GM23338 (cell line): Measurements from ENCODE around the gene SUMF1. TPM values are rescaled to one million over a fixed set of nuclear protein-coding genes. Genes with fewer than 3 reads are reported as not detected.

Experiments used
- ATAC-seq: fragments of 200-7000 bp; cut with Tn5 transposase; 3 replicates; pipeline ENCODE4 v1.9.1; 2020
- DNase-seq: peaks from one replicate; pipeline ENCODE4 v3.0.0-alpha.2; 2015; ENCODE audit warnings: low spot score
- H2AFZ ChIP-seq: fragments of 200-600 bp; sonication (generic); 2 replicates; pipeline ENCODE4 v1.8.0; 2016; ENCODE audit warnings: antibody characterized with exemption, mild to moderate bottlenecking, moderate library complexity
- H3F3A ChIP-seq: fragments of 200-600 bp; sonication (generic); replicated peaks from 2 replicates; pipeline ENCODE4 v1.8.0; 2017; ENCODE audit warnings: antibody characterized with exemption, mixed run types, low read depth
- H3K27ac ChIP-seq: fragments of 200-600 bp; sonication (generic); 2 replicates; pipeline ENCODE4 v1.6.1; 2016; ENCODE audit warnings: low read depth
- H3K27me3 ChIP-seq: fragments of 200-600 bp; sonication (generic); 2 replicates; pipeline ENCODE4 v1.8.0; 2016; ENCODE audit warnings: mild to moderate bottlenecking, mixed run types, moderate library complexity; ENCODE audit not compliant: insufficient read depth
- H3K36me3 ChIP-seq: fragments of 200-600 bp; sonication (generic); 2 replicates; pipeline ENCODE4 v1.8.0; 2016; ENCODE audit warnings: mild to moderate bottlenecking; ENCODE audit not compliant: insufficient read depth
- H3K4me1 ChIP-seq: fragments of 200-600 bp; sonication (generic); 2 replicates; pipeline ENCODE4 v1.8.0; 2016; ENCODE audit warnings: mild to moderate bottlenecking, moderate library complexity; ENCODE audit not compliant: insufficient read depth
- H3K4me2 ChIP-seq: fragments of 200-600 bp; sonication (generic); 2 replicates; pipeline ENCODE4 v1.7.1; 2017; ENCODE audit warnings: mixed run types
- H3K4me3 ChIP-seq: fragments of 200-600 bp; sonication (generic); 2 replicates; pipeline ENCODE4 v1.6.1; 2016; ENCODE audit warnings: mixed run types
- H3K79me2 ChIP-seq: fragments of 200-600 bp; sonication (generic); replicated peaks from 2 replicates; pipeline ENCODE4 v1.8.0; 2017; ENCODE audit warnings: mild to moderate bottlenecking; ENCODE audit not compliant: insufficient read depth
- H3K9me2 ChIP-seq: fragments of 200-600 bp; sonication (generic); 2 replicates; pipeline ENCODE4 v1.8.0; 2017; ENCODE audit not compliant: insufficient read depth
- H4K20me1 ChIP-seq: fragments of 200-600 bp; sonication (generic); replicated peaks from 2 replicates; pipeline ENCODE4 v1.8.0; 2017; ENCODE audit warnings: mild to moderate bottlenecking; ENCODE audit not compliant: insufficient read depth
- H3K27ac Mint-ChIP-seq: 2 replicates; pipeline ENCODE4 v1.8.0; 2020; ENCODE audit warnings: inconsistent platforms, mild to moderate bottlenecking, moderate library complexity, mixed read lengths
- H3K27me3 Mint-ChIP-seq: 3 replicates; pipeline ENCODE4 v1.8.0; 2022; ENCODE audit warnings: low read depth, mild to moderate bottlenecking, moderate library complexity, mixed read lengths, inconsistent platforms; ENCODE audit not compliant: insufficient read depth, poor library complexity
- H3K36me3 Mint-ChIP-seq: 3 replicates; pipeline ENCODE4 v1.8.0; 2021; ENCODE audit warnings: low read depth, mild to moderate bottlenecking, inconsistent platforms, moderate library complexity, mixed read lengths
- H3K4me1 Mint-ChIP-seq: 3 replicates; pipeline ENCODE4 v1.8.0; 2020; ENCODE audit warnings: mild to moderate bottlenecking, inconsistent platforms, mixed read lengths
- H3K4me3 Mint-ChIP-seq: 3 replicates; pipeline ENCODE4 v1.8.0; 2021; ENCODE audit warnings: moderate library complexity, mild to moderate bottlenecking, inconsistent platforms, mixed read lengths
- H3K9me3 Mint-ChIP-seq: 3 replicates; pipeline ENCODE4 v1.8.0; 2020; ENCODE audit warnings: moderate library complexity, mild to moderate bottlenecking, inconsistent platforms, mixed read lengths
- CREB1 ChIP-seq: fragments of 250-450 bp; sonication (Bioruptor Pico); IDR thresholded peaks from 2 replicates; pipeline ENCODE4 v1.5.0; 2020; ENCODE audit warnings: low read depth, mild to moderate bottlenecking, moderate library complexity
- EZH2 ChIP-seq: fragments of 200-600 bp; sonication (generic); IDR thresholded peaks from one replicate; pipeline ENCODE4 v1.8.0; 2017; ENCODE audit warnings: antibody characterized with exemption, mild to moderate bottlenecking, low read depth; ENCODE audit not compliant: unreplicated experiment
- EZH2phosphoT487 ChIP-seq: fragments of 200-600 bp; sonication (generic); IDR thresholded peaks from one replicate; pipeline ENCODE4 v1.8.1; 2018; ENCODE audit warnings: antibody characterized with exemption; ENCODE audit not compliant: unreplicated experiment
- NANOG ChIP-seq: IDR thresholded peaks from 2 replicates; pipeline ENCODE4 v1.6.1; 2016; ENCODE audit warnings: antibody characterized with exemption, borderline replicate concordance
- POLR2AphosphoS5 ChIP-seq: IDR thresholded peaks from 2 replicates; pipeline ENCODE4 v1.6.1; 2016; ENCODE audit warnings: antibody characterized with exemption, low read depth
- STAT1 ChIP-seq: IDR thresholded peaks from one replicate; pipeline ENCODE4 v1.6.1; 2016; ENCODE audit warnings: antibody characterized with exemption; ENCODE audit not compliant: unreplicated experiment
- ZNF331 ChIP-seq: fragments of 250-450 bp; sonication (Bioruptor Pico); IDR thresholded peaks from 2 replicates; pipeline ENCODE4 v1.5.0; 2020; ENCODE audit warnings: low read depth, mild to moderate bottlenecking, moderate library complexity
- polyA plus RNA-seq: library from polyadenylated mRNA; unstranded; fragments of >200 nt; fragmentation: Nextera tagmentation; extraction: Ambion mirVana; gene quantifications from 2 replicates; pipeline ENCODE4 v1.2.1, GENCODE V29; 2016
- total RNA-seq: library from RNA; depleted of rRNA; stranded (reverse); fragments of >200 nt; shearing (Covaris generic); gene quantifications from 2 replicates; pipeline ENCODE4 v1.2.3, GENCODE V29; 2014
- TF ChIP-seq, protein P1 (sequence below): IDR thresholded peaks from one replicate; pipeline ENCODE4 v1.6.1; 2018; ENCODE audit warnings: antibody characterized with exemption; ENCODE audit not compliant: unreplicated experiment
- TF ChIP-seq, protein P2 (sequence below): fragments of 250-450 bp; sonication (Bioruptor Pico); IDR thresholded peaks from 2 replicates; pipeline ENCODE4 v1.5.0; 2020; ENCODE audit warnings: mild to moderate bottlenecking, moderate library complexity
- TF ChIP-seq, protein P3 (sequence below), 2 experiments: fragments of 200-600 bp in 1 of 2; sonication (generic) in 1 of 2; conservative IDR thresholded peaks; 2 replicates each; pipeline versions ENCODE4 v1.5.1 to v1.6.1; 2016 to 2017; ENCODE audit warnings: antibody characterized with exemption in 2 of 2, low read depth in 2 of 2, mild to moderate bottlenecking in 2 of 2, moderate library complexity in 1 of 2

The SUMF1 gene
- total and polyA plus RNA-seq, 2 experiments from 2014 or later = 6.9 to 20.3 TPM

- H3K79me2 ChIP-seq = no peaks in the 10 kb centered on the region
- no peak for ATAC-seq
- Mint-ChIP-seq H3K27me3 (peaks cover 2% of the 10 kb centered on the region), H3K27ac (no peak overlapping the region), H3K9me3 (peaks cover 6% of the 10 kb centered on the region; the same call in 1 of the 3 replicates), H3K36me3 (peaks cover 16% of the 10 kb centered on the region; the same call in 2 of the 3 replicates), H3K4me1 (peaks cover 7% of the 10 kb centered on the region), H3K4me3 (no peak overlapping the region)
- H3K27me3 ChIP-seq = no peaks in the 10 kb centered on the region
- DNase-seq = no peak
- no peak overlapping the region for H3K4me2 ChIP-seq
- peaks cover 8% of the 10 kb centered on the region for H3K4me1 ChIP-seq
- no peak overlapping the region for H2AFZ ChIP-seq
- no peak overlapping the region for H3K4me3 ChIP-seq
- TF ChIP-seq ZNF331 = no peak
- TF ChIP-seq EZH2phosphoT487 = no peak
- TF ChIP-seq CREB1 = no peak
- TF ChIP-seq EZH2 = no peak
- no peaks in the 10 kb centered on the region for H3F3A ChIP-seq
- no peak overlapping the region for H3K27ac ChIP-seq
- H4K20me1 ChIP-seq = no peaks in the 10 kb centered on the region
- H3K9me2 ChIP-seq = peaks cover 4% of the 10 kb centered on the region; the same call in 1 of the 2 replicates
- H3K36me3 ChIP-seq = no peaks in the 10 kb centered on the region
Measured at GRCh38 chr3:4375911-4376310, 91.2 kb downstream of the SUMF1 start.

GRCh38 chr3:4373669-4374068 is 93.4 kb downstream of the SUMF1 start:
- Mint-ChIP-seq H3K36me3 (peaks cover 18% of the 10 kb centered on the region; the same call in 2 of the 3 replicates), H3K4me1 (peaks cover 7% of the 10 kb centered on the region), H3K27ac (no peak overlapping the region), H3K9me3 (0 out of 3 replicates have a peak, but pooled peaks cover 4% of the 10 kb centered on the region), H3K4me3 (no peak overlapping the region), H3K27me3 (no peaks in the 10 kb centered on the region)
- no peaks in the 10 kb centered on the region for H4K20me1 ChIP-seq
- peaks cover 4% of the 10 kb centered on the region; the same call in 1 of the 2 replicates for H3K9me2 ChIP-seq
- H3K4me3 ChIP-seq = no peak overlapping the region
- no peaks in the 10 kb centered on the region for H3F3A ChIP-seq
- ATAC-seq = no peak
- H3K36me3 ChIP-seq = no peaks in the 10 kb centered on the region
- no peak for DNase-seq
- no peak overlapping the region for H3K27ac ChIP-seq
- H2AFZ ChIP-seq = no peak overlapping the region
- H3K4me2 ChIP-seq = no peak overlapping the region
- no peaks in the 10 kb centered on the region for H3K27me3 ChIP-seq
- peaks cover 8% of the 10 kb centered on the region for H3K4me1 ChIP-seq
- no peaks in the 10 kb centered on the region for H3K79me2 ChIP-seq
- TF ChIP-seq POLR2AphosphoS5 = no peak
- TF ChIP-seq NANOG = no peak
- TF ChIP-seq, protein P1, sequence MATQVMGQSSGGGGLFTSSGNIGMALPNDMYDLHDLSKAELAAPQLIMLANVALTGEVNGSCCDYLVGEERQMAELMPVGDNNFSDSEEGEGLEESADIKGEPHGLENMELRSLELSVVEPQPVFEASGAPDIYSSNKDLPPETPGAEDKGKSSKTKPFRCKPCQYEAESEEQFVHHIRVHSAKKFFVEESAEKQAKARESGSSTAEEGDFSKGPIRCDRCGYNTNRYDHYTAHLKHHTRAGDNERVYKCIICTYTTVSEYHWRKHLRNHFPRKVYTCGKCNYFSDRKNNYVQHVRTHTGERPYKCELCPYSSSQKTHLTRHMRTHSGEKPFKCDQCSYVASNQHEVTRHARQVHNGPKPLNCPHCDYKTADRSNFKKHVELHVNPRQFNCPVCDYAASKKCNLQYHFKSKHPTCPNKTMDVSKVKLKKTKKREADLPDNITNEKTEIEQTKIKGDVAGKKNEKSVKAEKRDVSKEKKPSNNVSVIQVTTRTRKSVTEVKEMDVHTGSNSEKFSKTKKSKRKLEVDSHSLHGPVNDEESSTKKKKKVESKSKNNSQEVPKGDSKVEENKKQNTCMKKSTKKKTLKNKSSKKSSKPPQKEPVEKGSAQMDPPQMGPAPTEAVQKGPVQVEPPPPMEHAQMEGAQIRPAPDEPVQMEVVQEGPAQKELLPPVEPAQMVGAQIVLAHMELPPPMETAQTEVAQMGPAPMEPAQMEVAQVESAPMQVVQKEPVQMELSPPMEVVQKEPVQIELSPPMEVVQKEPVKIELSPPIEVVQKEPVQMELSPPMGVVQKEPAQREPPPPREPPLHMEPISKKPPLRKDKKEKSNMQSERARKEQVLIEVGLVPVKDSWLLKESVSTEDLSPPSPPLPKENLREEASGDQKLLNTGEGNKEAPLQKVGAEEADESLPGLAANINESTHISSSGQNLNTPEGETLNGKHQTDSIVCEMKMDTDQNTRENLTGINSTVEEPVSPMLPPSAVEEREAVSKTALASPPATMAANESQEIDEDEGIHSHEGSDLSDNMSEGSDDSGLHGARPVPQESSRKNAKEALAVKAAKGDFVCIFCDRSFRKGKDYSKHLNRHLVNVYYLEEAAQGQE = no peak
- no peak for TF ChIP-seq CREB1
- TF ChIP-seq, protein P2, sequence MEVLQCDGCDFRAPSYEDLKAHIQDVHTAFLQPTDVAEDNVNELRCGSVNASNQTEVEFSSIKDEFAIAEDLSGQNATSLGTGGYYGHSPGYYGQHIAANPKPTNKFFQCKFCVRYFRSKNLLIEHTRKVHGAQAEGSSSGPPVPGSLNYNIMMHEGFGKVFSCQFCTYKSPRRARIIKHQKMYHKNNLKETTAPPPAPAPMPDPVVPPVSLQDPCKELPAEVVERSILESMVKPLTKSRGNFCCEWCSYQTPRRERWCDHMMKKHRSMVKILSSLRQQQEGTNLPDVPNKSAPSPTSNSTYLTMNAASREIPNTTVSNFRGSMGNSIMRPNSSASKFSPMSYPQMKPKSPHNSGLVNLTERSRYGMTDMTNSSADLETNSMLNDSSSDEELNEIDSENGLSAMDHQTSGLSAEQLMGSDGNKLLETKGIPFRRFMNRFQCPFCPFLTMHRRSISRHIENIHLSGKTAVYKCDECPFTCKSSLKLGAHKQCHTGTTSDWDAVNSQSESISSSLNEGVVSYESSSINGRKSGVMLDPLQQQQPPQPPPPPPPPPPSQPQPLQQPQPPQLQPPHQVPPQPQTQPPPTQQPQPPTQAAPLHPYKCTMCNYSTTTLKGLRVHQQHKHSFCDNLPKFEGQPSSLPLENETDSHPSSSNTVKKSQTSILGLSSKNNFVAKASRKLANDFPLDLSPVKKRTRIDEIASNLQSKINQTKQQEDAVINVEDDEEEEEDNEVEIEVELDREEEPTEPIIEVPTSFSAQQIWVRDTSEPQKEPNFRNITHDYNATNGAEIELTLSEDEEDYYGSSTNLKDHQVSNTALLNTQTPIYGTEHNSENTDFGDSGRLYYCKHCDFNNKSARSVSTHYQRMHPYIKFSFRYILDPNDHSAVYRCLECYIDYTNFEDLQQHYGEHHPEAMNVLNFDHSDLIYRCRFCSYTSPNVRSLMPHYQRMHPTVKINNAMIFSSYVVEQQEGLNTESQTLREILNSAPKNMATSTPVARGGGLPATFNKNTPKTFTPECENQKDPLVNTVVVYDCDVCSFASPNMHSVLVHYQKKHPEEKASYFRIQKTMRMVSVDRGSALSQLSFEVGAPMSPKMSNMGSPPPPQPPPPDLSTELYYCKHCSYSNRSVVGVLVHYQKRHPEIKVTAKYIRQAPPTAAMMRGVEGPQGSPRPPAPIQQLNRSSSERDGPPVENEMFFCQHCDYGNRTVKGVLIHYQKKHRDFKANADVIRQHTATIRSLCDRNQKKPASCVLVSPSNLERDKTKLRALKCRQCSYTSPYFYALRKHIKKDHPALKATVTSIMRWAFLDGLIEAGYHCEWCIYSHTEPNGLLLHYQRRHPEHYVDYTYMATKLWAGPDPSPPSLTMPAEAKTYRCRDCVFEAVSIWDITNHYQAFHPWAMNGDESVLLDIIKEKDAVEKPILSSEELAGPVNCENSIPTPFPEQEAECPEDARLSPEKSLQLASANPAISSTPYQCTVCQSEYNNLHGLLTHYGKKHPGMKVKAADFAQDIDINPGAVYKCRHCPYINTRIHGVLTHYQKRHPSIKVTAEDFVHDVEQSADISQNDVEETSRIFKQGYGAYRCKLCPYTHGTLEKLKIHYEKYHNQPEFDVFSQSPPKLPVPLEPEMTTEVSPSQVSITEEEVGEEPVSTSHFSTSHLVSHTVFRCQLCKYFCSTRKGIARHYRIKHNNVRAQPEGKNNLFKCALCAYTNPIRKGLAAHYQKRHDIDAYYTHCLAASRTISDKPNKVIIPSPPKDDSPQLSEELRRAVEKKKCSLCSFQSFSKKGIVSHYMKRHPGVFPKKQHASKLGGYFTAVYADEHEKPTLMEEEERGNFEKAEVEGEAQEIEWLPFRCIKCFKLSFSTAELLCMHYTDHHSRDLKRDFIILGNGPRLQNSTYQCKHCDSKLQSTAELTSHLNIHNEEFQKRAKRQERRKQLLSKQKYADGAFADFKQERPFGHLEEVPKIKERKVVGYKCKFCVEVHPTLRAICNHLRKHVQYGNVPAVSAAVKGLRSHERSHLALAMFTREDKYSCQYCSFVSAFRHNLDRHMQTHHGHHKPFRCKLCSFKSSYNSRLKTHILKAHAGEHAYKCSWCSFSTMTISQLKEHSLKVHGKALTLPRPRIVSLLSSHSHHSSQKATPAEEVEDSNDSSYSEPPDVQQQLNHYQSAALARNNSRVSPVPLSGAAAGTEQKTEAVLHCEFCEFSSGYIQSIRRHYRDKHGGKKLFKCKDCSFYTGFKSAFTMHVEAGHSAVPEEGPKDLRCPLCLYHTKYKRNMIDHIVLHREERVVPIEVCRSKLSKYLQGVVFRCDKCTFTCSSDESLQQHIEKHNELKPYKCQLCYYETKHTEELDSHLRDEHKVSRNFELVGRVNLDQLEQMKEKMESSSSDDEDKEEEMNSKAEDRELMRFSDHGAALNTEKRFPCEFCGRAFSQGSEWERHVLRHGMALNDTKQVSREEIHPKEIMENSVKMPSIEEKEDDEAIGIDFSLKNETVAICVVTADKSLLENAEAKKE (CRISPR knock-in tag) = no peak
- TF ChIP-seq, protein P3, sequence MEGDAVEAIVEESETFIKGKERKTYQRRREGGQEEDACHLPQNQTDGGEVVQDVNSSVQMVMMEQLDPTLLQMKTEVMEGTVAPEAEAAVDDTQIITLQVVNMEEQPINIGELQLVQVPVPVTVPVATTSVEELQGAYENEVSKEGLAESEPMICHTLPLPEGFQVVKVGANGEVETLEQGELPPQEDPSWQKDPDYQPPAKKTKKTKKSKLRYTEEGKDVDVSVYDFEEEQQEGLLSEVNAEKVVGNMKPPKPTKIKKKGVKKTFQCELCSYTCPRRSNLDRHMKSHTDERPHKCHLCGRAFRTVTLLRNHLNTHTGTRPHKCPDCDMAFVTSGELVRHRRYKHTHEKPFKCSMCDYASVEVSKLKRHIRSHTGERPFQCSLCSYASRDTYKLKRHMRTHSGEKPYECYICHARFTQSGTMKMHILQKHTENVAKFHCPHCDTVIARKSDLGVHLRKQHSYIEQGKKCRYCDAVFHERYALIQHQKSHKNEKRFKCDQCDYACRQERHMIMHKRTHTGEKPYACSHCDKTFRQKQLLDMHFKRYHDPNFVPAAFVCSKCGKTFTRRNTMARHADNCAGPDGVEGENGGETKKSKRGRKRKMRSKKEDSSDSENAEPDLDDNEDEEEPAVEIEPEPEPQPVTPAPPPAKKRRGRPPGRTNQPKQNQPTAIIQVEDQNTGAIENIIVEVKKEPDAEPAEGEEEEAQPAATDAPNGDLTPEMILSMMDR (conservative IDR thresholded peaks at IDR 0.05; ENCODE audit: low read depth in 2 of 2) = no peak
- TF ChIP-seq ZNF331 = no peak
- TF ChIP-seq STAT1 = no peak
